OCI-LY7 (cell line): ENCODE results near the gene MAPKAPK3. TPM values are rescaled to one million over a fixed set of nuclear protein-coding genes. Genes with fewer than 3 reads are reported as not detected.

ENCODE experiments used
- Bru-seq: library from RNA; stranded (reverse); fragments of 400-500 nt; gene quantifications from one replicate; lab custom pipeline; 2021; lab: Mats Ljungman, UMichigan
- BruChase-seq, 2 experiments: library from RNA; stranded (reverse); fragments of 400-500 nt; gene quantifications; one replicate each; lab custom pipeline; 2021; lab: Mats Ljungman, UMichigan
- BruUV-seq: library from RNA; stranded (reverse); fragments of 400-500 nt; replicated peaks from 2 replicates; lab custom pipeline; 2021; lab: Mats Ljungman, UMichigan
- CTCF ChIA-PET: fragments of 300-600 bp; sonication (Branson Sonifier 250); formaldehyde crosslinking; loops from one replicate; lab custom pipeline; 2022; ENCODE audit warnings: antibody characterized with exemption; ENCODE audit not compliant: unreplicated experiment; lab: Charles Lee
- POLR2A ChIA-PET: fragments of 300-600 bp; sonication (Branson Sonifier 250); formaldehyde crosslinking; loops from one replicate; lab custom pipeline; 2022; ENCODE audit warnings: antibody characterized with exemption; lab: Charles Lee
- DNase-seq: peaks from one replicate; pipeline ENCODE4 v3.0.0-alpha.2; 2015; ENCODE audit warnings: low spot score
- H2AFZ ChIP-seq: fragments of 200-600 bp; sonication (generic), shearing (Covaris generic); 2 replicates; pipeline ENCODE4 v1.6.1; 2014; ENCODE audit warnings: mild to moderate bottlenecking, antibody characterized with exemption, low read length, moderate library complexity
- H3K27ac ChIP-seq: fragments of 200-600 bp; sonication (generic); 2 replicates; pipeline ENCODE4 v1.5.1; 2014; ENCODE audit warnings: mixed run types, low read depth, mild to moderate bottlenecking, moderate library complexity, low read length, inconsistent platforms; ENCODE audit not compliant: poor library complexity, severe bottlenecking
- H3K36me3 ChIP-seq: fragments of 200-600 bp; sonication (generic); 2 replicates; pipeline ENCODE4 v1.6.1; 2014; ENCODE audit warnings: mild to moderate bottlenecking, antibody characterized with exemption, low read length, moderate library complexity, mixed read lengths; ENCODE audit not compliant: insufficient read depth
- H3K4me1 ChIP-seq: fragments of 200-600 bp; sonication (generic); 2 replicates; pipeline ENCODE4 v1.5.1; 2014; ENCODE audit warnings: mild to moderate bottlenecking, low read length; ENCODE audit not compliant: insufficient read depth, poor library complexity, severe bottlenecking
- H3K4me2 ChIP-seq: fragments of 200-600 bp; sonication (generic); 2 replicates; pipeline ENCODE4 v1.6.1; 2014; ENCODE audit warnings: mild to moderate bottlenecking, low read length
- H3K4me3 ChIP-seq: fragments of 200-600 bp; sonication (generic); 2 replicates; pipeline ENCODE4 v1.5.1; 2014; ENCODE audit warnings: mild to moderate bottlenecking, low read depth, low read length; ENCODE audit not compliant: poor library complexity, severe bottlenecking
- H3K79me2 ChIP-seq: fragments of 200-600 bp; sonication (generic); 2 replicates; pipeline ENCODE4 v1.6.1; 2016; ENCODE audit warnings: low read depth, mild to moderate bottlenecking, low read length, moderate library complexity, mixed read lengths; ENCODE audit not compliant: insufficient read depth
- H3K9me2 ChIP-seq: fragments of 200-600 bp; sonication (generic); 2 replicates; pipeline ENCODE4 v1.6.1; 2016; ENCODE audit warnings: mild to moderate bottlenecking, low read length, mixed read lengths; ENCODE audit not compliant: insufficient read depth
- H3K9me3 ChIP-seq: fragments of 200-600 bp; sonication (generic); 2 replicates; pipeline ENCODE4 v1.6.1; 2014; ENCODE audit warnings: mild to moderate bottlenecking, mixed run types, low read length, mixed read lengths
- H4K20me1 ChIP-seq: fragments of 200-600 bp; sonication (generic); 2 replicates; pipeline ENCODE4 v1.6.1; 2014; ENCODE audit warnings: mild to moderate bottlenecking, antibody characterized with exemption, low read length, moderate library complexity, mixed read lengths; ENCODE audit not compliant: insufficient read depth
- EZH2phosphoT487 ChIP-seq: fragments of 200-600 bp; sonication (generic); IDR thresholded peaks from 2 replicates; pipeline ENCODE4 v1.6.1; 2018; ENCODE audit warnings: low read depth, borderline replicate concordance, mild to moderate bottlenecking, mixed run types, antibody characterized with exemption, low read length, moderate library complexity, mixed read lengths
- intact Hi-C: fragments of 100-400 bp; cut with micrococcal nuclease; formaldehyde crosslinking; loops from one replicate; pipeline ENCODE4 v1.10.0; 2022; ENCODE audit not compliant: unreplicated experiment
- long read RNA-seq: library from polyadenylated mRNA; stranded (forward); transcript quantifications from one replicate; pipeline ENCODE4 v2.0.0, GENCODE V29; 2022
- total RNA-seq, 2 experiments: library from RNA; depleted of rRNA in 1 of 2; stranded (reverse); fragments of >200 nt in 1 of 2; shearing (Covaris generic) in 1 of 2; gene quantifications; 2 replicates each; pipeline ENCODE4 v1.2.3, GENCODE V29; 2014 to 2022
- TF ChIP-seq, protein P1 (sequence below): fragments of 200-600 bp; sonication (generic); conservative IDR thresholded peaks from 2 replicates; pipeline ENCODE4 v1.5.1; 2014; ENCODE audit warnings: mild to moderate bottlenecking, antibody characterized with exemption, low read length, moderate library complexity, mixed read lengths

MAPKAPK3 gene
- total RNA-seq (2014; rRNA removed; shearing (Covaris generic)), result 17.5 and 24.1 TPM in 2 replicates
- 20.3 and 25.2 TPM in 2 replicates for total RNA-seq (2022)
- percentile 50 among the genes with signal in this experiment for Bru-seq, nascent RNA
- percentile 55 among the genes with signal in this experiment for BruChase-seq, experiment 1, labeled RNA remaining after a 6-hour chase
- BruChase-seq, experiment 2, labeled RNA remaining after a 2-hour chase, result percentile 49 among the genes with signal in this experiment
- long read RNA-seq, transcript MAPKAPK3-201 (11 exons, 2,500 nt), result major isoform, 33 of 65 reads
- long read RNA-seq, transcript MAPKAPK3-208 (11 exons, 2,563 nt), result minor isoform, 21 of 65 reads
- long read RNA-seq, partial matches to known transcripts, result 6 of 65 reads
- long read RNA-seq, other reads (novel, unspliced or antisense), result 5 of 65 reads

DNA sequence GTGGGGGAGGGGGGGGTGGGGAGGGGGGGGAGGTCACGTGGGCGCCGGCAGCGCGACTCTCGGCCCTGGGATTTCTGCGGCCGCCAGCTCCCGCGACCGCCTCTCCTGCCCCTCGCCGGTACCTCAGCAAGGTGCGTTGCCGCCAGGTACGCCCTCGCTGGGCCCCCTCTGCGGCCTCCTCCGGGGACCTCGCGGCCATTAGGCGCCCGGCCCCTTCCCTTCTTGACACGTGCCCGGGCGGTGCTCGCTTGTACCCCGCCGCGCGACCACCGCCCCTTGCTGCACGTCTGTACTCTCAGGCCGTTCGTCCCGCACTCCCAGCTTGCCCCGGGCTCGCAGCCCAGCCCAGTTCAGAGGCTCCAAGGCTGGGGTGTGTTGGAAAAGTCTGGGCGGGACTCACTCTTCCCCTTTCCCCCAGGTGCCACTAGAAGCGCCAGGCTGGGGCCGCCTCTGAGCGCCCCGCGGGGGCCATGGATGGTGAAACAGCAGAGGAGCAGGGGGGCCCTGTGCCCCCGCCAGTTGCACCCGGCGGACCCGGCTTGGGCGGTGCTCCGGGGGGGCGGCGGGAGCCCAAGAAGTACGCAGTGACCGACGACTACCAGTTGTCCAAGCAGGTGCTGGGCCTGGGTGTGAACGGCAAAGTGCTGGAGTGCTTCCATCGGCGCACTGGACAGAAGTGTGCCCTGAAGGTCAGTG lies at the start of gene MAPKAPK3:
Gene MAPKAPK3 (plus strand): TSS at position 56 of the 696 bp plus-strand sequence. CDS start 415 bp downstream, at position 471.
- ChIA-PET CTCF (interaction anchor here (0.6 to 4.0 kb wide), 3 partner anchors 34 to 50 kb away, joined by 3 to 21 read pairs (median 3); no protein-coding TSS in a partner anchor), POLR2A (interaction anchor here (0.6 to 1.8 kb wide), 6 partner anchors 11 to 772 kb away, joined by 3 to 7 read pairs (median 6); partner anchors contain the start of gene HEMK1)
- intact Hi-C loops, result loop anchor here (2.0 to 10.0 kb wide), 3 partner anchors 358 to 922 kb away; partner anchors contain the start of genes RAD54L2 and RBM15B
- Histone ChIP-seq H3K9me3 (no peaks in the 10 kb centered on the region), H3K4me3 (peak within 1 kb of the TSS; percentile 75), H3K4me1 (peaks cover 18% of the 10 kb centered on the region), H3K9me2 (no peaks in the 10 kb centered on the region), H2AFZ (peak within 1 kb of the TSS; percentile 94), H3K36me3 (no peaks in the 10 kb centered on the region), H3K27ac (peak within 1 kb of the TSS; percentile 54), H4K20me1 (no peaks in the 10 kb centered on the region), H3K4me2 (peak within 1 kb of the TSS; percentile 98), H3K79me2 (no peaks in the 10 kb centered on the region)
- TF ChIP-seq, protein P1, sequence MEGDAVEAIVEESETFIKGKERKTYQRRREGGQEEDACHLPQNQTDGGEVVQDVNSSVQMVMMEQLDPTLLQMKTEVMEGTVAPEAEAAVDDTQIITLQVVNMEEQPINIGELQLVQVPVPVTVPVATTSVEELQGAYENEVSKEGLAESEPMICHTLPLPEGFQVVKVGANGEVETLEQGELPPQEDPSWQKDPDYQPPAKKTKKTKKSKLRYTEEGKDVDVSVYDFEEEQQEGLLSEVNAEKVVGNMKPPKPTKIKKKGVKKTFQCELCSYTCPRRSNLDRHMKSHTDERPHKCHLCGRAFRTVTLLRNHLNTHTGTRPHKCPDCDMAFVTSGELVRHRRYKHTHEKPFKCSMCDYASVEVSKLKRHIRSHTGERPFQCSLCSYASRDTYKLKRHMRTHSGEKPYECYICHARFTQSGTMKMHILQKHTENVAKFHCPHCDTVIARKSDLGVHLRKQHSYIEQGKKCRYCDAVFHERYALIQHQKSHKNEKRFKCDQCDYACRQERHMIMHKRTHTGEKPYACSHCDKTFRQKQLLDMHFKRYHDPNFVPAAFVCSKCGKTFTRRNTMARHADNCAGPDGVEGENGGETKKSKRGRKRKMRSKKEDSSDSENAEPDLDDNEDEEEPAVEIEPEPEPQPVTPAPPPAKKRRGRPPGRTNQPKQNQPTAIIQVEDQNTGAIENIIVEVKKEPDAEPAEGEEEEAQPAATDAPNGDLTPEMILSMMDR, result 0 out of 2 replicates have a peak, but pooled peaks have one; percentile 26
- TF ChIP-seq EZH2phosphoT487, result no peak
- BruUV-seq, result no TSS peak
- DNase-seq, result peak; percentile 47

DNA sequence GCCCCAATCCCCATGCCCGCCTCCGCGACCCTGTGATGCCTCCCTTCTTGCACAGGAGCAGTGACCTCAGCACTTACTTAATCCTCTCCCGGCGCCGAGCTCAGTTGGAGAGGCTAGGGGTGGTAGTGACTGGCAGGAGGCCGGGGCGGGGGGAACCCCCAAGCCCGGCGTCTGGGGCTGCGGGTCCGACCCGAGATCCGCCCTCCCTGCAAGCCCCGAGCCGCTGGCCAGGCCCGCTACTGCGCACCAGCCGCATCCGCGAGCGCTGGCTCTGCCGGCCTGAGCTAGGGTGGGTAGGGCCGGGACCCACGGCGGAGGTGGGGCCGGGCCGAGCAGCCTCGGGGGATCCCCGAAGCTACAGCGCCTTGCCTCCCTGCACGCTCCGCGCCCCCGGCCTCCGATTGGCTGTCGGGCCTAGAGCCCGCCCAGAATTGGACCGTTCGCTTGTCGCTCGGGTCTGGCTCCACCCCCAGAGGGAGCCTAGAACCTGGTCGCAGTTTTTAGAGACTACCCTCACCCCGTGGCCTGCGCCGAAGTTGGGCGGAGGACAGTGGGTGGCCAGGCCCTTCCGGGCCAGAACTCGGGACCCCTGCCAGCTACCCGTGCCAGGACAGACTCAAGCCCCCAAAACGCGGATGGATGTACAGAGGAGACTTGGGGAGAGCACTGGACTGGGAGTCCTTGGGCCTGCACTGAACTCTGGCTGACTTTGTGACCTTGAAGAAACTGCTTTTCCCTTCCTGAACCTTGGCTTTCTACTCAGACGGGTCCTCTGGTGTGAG lies 49.4 kb upstream of the MAPKAPK3 start, which contains the start of gene C3orf18:
Gene C3orf18 (minus strand): TSS at position 362 of the 782 bp plus-strand sequence. CDS start 2,048 bp downstream, outside the sequence.
- intact Hi-C loops, result loop anchor here (2.0 to 5.0 kb wide), 4 partner anchors 215 to 931 kb away; partner anchors contain the start of genes CYB561D2, GNAI2, MANF and NPRL2
- no peaks in the 10 kb centered on the region for H3K9me3 ChIP-seq
- no peaks in the 10 kb centered on the region for H3K9me2 ChIP-seq
- H4K20me1 ChIP-seq, result 0 out of 2 replicates have a peak, but pooled peaks cover 11% of the 10 kb centered on the region
- H3K79me2 ChIP-seq, result peaks cover 9% of the 10 kb centered on the region; the same call in 1 of the 2 replicates
- ChIA-PET CTCF (interaction anchor here (0.6 kb wide), 3 partner anchors 45 to 199 kb away, joined by 3 to 6 read pairs (median 3); partner anchors contain the start of gene MAPKAPK3), POLR2A (interaction anchor here (0.6 kb wide), 1 partner anchor 41 kb away, joined by 3 read pairs; no protein-coding TSS in a partner anchor)
- peak within 1 kb of the TSS; percentile 90 for H2AFZ ChIP-seq
- peaks cover 25% of the 10 kb centered on the region for H3K4me1 ChIP-seq
- BruUV-seq, result no TSS peak
- peak within 1 kb of the TSS; percentile 55 for H3K27ac ChIP-seq
- 0 out of 2 replicates have a peak, but pooled peaks cover 4% of the 10 kb centered on the region for H3K36me3 ChIP-seq
- TF ChIP-seq EZH2phosphoT487, result no peak
- TF ChIP-seq, protein P1, result no peak
- peak; percentile 93 for DNase-seq
- H3K4me2 ChIP-seq, result peak within 1 kb of the TSS; percentile 87
- H3K4me3 ChIP-seq, result peak within 1 kb of the TSS; percentile 95
